GM21381 (cell line): ENCODE measurements around the gene NEURL1.

Experiments used
- ATAC-seq: cut with Tn5 transposase; IDR thresholded peaks from one replicate; pipeline ENCODE4 v1.9.1; 2021; ENCODE audit warnings: mild to moderate bottlenecking, moderate library complexity; ENCODE audit not compliant: unreplicated experiment

Gene NEURL1

GRCh38 chr10:103582331-103583123 is 89.0 kb downstream of the NEURL1 start:
- no peak for ATAC-seq

GRCh38 chr10:103583871-103584215 is 90.3 kb downstream of the NEURL1 start:
- ATAC-seq, result no peak

GRCh38 chr10:103584216-103585010 is 90.9 kb downstream of the NEURL1 start:
- ATAC-seq, result no peak

GRCh38 chr10:103585011-103585405 is 91.5 kb downstream of the NEURL1 start:
- no peak for ATAC-seq

- no peak for ATAC-seq
These were observed 93.6 kb downstream of the NEURL1 start for GRCh38 chr10:103587073-103587472.

- ATAC-seq, result no peak
These were observed 95.6 kb downstream of the NEURL1 start for GRCh38 chr10:103589074-103589630.

- no peak for ATAC-seq
These were observed 96.6 kb downstream of the NEURL1 start for GRCh38 chr10:103590060-103590459.

- no peak for ATAC-seq
These were observed 97.3 kb downstream of the NEURL1 start for GRCh38 chr10:103590744-103591291.

GRCh38 chr10:103592186-103593021 is 98.9 kb downstream of the NEURL1 start:
- ATAC-seq, result no peak

- no peak for ATAC-seq
These were observed 99.6 kb downstream of the NEURL1 start for GRCh38 chr10:103593022-103593570.

GRCh38 chr10:103595933-103596726 is 102.6 kb downstream of the NEURL1 start:
- ATAC-seq, result no peak

- ATAC-seq, result no peak
These were observed 103.5 kb downstream of the NEURL1 start for GRCh38 chr10:103597003-103597402.

GRCh38 chr10:103598654-103599115 is 105.2 kb downstream of the NEURL1 start:
- no peak for ATAC-seq

- ATAC-seq, result no peak
These were observed 105.7 kb downstream of the NEURL1 start for GRCh38 chr10:103599211-103599610.

GRCh38 chr10:103599907-103600306 is 106.4 kb downstream of the NEURL1 start:
- ATAC-seq, result no peak

- no peak for ATAC-seq
These were observed 106.8 kb downstream of the NEURL1 start for GRCh38 chr10:103600325-103600724.

- no peak for ATAC-seq
These were observed 107.6 kb downstream of the NEURL1 start for GRCh38 chr10:103600956-103601569.

- no peak for ATAC-seq
These were observed 108.7 kb downstream of the NEURL1 start for GRCh38 chr10:103602028-103602851.
